GM12864 (cell line): ENCODE data around the gene ABCA4.
"Not testable (repeated sequence)": the region's sequence is repeated elsewhere in the genome, so short reads cannot be mapped to it uniquely, and the experiment has no call there.

Experiments used
- DNase-seq: peaks from one replicate; pipeline ENCODE4 v3.0.0-alpha.2; 2011; ENCODE audit warnings: low read depth
- H3K4me3 ChIP-seq: 2 replicates; pipeline ENCODE4 v1.5.1; 2011; ENCODE audit warnings: mild to moderate bottlenecking, low read depth, low read length, control low read depth
- CTCF ChIP-seq: IDR thresholded peaks from 2 replicates; pipeline ENCODE4 v1.5.1; 2011; ENCODE audit warnings: low read depth, mild to moderate bottlenecking, moderate library complexity, low read length, control low read depth, inconsistent platforms; ENCODE audit errors: missing control alignments

ABCA4 gene

GRCh38 chr1:93992954-93993353 lies 128.0 kb downstream of the ABCA4 start:
- no peak for DNase-seq
- no peak overlapping the region for H3K4me3 ChIP-seq
- TF ChIP-seq CTCF, result no peak

GRCh38 chr1:93992190-93992589 lies 128.8 kb downstream of the ABCA4 start:
- no peak for TF ChIP-seq CTCF
- DNase-seq, result no peak
- no peak overlapping the region for H3K4me3 ChIP-seq

GRCh38 chr1:93991271-93991670 lies 129.7 kb downstream of the ABCA4 start:
- no peak for DNase-seq
- H3K4me3 ChIP-seq, result no peak overlapping the region
- TF ChIP-seq CTCF, result no peak

GRCh38 chr1:93990477-93990876 lies 130.5 kb downstream of the ABCA4 start:
- H3K4me3 ChIP-seq, DNase-seq: not testable (repeated sequence)

DNA sequence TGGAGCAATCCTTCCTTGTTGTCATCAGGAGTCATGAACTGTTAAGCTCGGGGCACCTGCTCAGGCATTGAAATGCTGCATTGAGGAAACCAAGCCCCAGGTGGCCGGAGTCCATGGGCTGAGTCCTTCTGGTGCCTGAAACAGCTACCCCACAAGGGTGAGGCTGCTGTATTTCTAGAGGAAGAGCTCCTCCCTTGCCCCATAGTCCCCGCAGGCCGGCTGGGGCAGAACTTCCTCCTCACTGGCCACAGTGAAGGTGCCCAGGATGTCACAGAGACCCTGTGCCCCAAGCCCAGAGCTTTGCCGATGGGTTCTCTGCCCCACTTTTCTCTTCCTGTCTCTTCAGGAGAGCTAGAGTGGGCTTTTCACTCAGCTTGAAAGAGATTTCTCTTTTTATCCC lies 130.9 kb downstream of the ABCA4 start:
- DNase-seq, result no peak
- H3K4me3 ChIP-seq, result no peak overlapping the region
- no peak for TF ChIP-seq CTCF

GRCh38 chr1:93989601-93990000 lies 131.3 kb downstream of the ABCA4 start:
- no peak for DNase-seq
- TF ChIP-seq CTCF, result no peak
- no peak overlapping the region for H3K4me3 ChIP-seq

GRCh38 chr1:93988634-93989350 lies 132.2 kb downstream of the ABCA4 start:
- TF ChIP-seq CTCF, result no peak
- DNase-seq, result no peak
- no peak overlapping the region for H3K4me3 ChIP-seq
